Coronary artery (tissue), 2 donors: ENCODE results near the gene KRT36.

Source experiments
- DNase-seq: peaks from one replicate; pipeline ENCODE4 v3.0.0-alpha.2; 2017; ENCODE audit warnings: low spot score
- H3K27ac ChIP-seq, 2 donors: fragments of 200-600 bp; sonication (generic); one replicate each; pipeline ENCODE4 v1.5.1; 2016 to 2019
- H3K4me3 ChIP-seq: fragments of 200-600 bp; sonication (generic); 2 replicates; pipeline ENCODE4 v1.5.1; 2016; ENCODE audit warnings: mild to moderate bottlenecking, moderate library complexity
- CTCF ChIP-seq: fragments of 200-600 bp; sonication (generic); IDR thresholded peaks from one replicate; pipeline ENCODE4 v1.5.1; 2019; ENCODE audit warnings: antibody characterized with exemption

The KRT36 gene

GRCh38 chr17:41489531-41489930 lies at the start of gene KRT36:
Gene KRT36 (minus strand): TSS chr17:41489910. CDS start chr17:41489864, 46 bp downstream.
- Histone ChIP-seq H3K4me3 (no peak within 1 kb of the TSS), H3K27ac (no peak within 1 kb of the TSS)
- no peak for TF ChIP-seq CTCF
- DNase-seq = no peak

GRCh38 chr17:41539071-41539492 lies 49.4 kb upstream of the KRT36 start:
- TF ChIP-seq CTCF = no peak
- no peak for DNase-seq
- no peak overlapping the region for H3K27ac ChIP-seq
- H3K4me3 ChIP-seq = no peak overlapping the region

- Histone ChIP-seq H3K27ac (no peak overlapping the region), H3K4me3 (no peak overlapping the region)
- TF ChIP-seq CTCF = no peak
- no peak for DNase-seq
Measured at GRCh38 chr17:41538565-41538991, 48.9 kb upstream of the KRT36 start.

- H3K27ac ChIP-seq = no peak overlapping the region
- no peak for DNase-seq
- TF ChIP-seq CTCF = no peak
- no peak overlapping the region for H3K4me3 ChIP-seq
Measured at GRCh38 chr17:41537990-41538389, 48.3 kb upstream of the KRT36 start.

- TF ChIP-seq CTCF = no peak
- Histone ChIP-seq H3K27ac (no peak overlapping the region), H3K4me3 (no peak overlapping the region)
- DNase-seq = no peak
Measured at GRCh38 chr17:41537614-41537954, 47.9 kb upstream of the KRT36 start.

GRCh38 chr17:41536741-41537613 lies 47.3 kb upstream of the KRT36 start:
- H3K27ac ChIP-seq = no peak overlapping the region
- H3K4me3 ChIP-seq = no peak overlapping the region
- DNase-seq = no peak
- no peak for TF ChIP-seq CTCF
